Measurements from ENCODE around the gene HLA-DOA. TPM values are rescaled to one million over a fixed set of nuclear protein-coding genes. Genes with fewer than 3 reads are reported as not detected.

Gene HLA-DOA
- total RNA-seq, 1 experiment from 2014 or later, result 1.7 TPM

DNA sequence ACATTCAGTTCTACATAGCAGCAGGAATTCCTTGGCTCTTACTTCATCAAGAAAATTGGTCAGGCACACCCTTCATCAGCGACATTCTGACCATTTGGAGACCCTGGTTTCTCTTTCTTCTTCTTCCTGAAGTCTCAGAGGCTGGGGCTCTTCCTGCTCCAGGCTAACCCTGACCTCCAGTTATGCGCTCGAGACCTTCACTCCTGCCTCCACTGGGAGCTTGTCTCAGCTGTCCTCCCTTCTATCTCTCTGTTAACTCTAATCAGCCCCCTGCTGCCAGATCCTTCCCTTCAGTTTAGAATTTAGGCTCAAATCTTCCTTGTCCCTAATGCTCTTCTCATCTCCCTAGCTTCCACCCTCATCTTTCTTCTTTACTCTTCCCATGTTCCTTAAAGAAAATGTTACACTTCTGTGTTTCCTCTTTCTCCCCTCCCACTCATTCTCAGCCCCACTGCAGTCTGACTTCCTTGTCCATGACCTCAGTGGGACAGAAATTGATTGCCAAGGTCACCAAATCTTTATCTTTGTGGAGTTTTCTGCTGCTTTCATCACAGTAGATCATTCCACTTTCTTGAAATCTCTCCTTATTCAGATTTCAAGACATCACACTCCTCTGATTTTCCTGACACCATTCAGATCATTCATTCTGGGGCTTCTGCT lies 8.4 kb upstream of the HLA-DOA start:
- DNase-seq (ENCODE audit: low spot score), result no peak
- in situ Hi-C loops (cut with HindIII; ENCODE audit: low sequenced_read_pairs), result no loop called here

DNA sequence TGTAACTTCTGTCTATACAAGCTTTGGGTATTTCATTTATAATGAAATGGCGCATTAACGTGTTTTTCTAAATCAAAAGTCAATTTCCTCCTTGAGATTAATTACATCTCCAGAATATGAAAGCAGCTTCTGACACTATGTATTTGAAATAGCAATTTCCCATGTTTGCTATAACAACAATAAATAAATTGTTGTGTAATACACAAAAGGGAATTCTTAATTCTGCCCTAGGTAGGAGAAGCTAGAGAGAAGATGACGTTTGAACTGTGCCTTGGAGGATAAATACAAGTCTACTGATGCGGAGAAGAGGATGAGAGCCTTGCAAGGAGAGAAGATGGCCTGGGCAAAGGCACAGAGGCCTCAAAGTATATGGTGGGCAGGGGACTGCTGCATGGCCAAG lies 7.6 kb upstream of the HLA-DOA start:
- in situ Hi-C loops (cut with HindIII; ENCODE audit: low sequenced_read_pairs), result no loop called here
- no peak for DNase-seq (ENCODE audit: low spot score)

DNA sequence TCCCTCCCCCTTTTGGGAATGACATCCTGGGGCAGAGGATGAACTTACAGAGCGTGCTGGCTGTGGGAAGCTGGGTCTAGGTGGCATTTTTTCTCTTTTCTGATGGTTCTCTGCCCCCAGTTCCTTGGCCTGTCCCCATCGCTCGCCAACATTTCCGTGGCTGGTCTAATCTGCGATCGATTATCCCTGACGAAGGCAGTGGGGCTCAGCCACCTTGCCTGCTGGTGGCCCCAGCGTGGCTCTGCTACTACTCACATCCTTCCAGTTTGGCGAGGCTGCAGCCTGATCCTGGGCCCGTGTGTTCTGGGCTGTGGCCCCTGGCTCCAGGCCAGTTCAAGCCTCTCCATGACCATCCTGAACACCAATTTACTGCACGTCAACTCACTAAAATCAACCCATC lies 6.4 kb upstream of the HLA-DOA start:
- in situ Hi-C loops (cut with HindIII; ENCODE audit: low sequenced_read_pairs), result no loop called here

DNA sequence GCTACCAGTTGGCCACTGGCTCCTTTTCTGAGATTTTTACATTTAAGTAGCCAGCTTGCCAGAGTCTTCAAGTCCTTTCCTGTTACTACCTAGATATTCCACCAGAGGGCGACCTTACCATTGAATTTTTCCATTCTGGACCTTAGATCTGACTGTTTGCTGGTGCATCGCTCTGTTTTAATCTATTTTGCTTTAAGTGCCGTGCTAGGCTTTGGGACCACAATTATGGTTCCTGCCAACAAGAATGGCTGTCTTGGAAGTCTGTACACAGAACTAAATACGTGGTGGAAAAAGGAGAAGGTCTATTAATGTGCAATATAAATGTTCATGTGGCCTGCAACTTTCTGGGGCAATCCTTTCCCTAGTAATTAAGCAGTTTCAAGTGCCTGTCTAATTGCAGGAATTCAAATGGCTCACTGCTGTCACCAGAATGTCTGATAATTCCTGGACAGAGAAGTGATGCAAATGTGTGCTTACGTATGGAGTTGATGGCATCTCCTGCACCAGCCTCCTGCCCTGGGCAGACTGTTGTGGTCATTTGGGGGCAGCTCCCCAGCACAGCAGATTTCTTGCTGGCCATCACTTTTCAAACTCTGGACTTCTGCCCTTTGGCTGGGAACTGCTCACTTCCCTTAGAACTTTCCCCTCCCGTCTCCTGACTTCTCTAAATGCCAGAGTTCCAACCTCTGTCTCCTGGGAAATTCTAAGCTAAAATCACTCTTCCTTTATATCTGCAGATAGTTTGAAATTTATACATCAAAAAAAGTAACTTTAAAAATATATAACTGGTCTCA lies 5.6 kb upstream of the HLA-DOA start:
- DNase-seq (ENCODE audit: low spot score), result peak; percentile 94
- in situ Hi-C loops (cut with HindIII; ENCODE audit: low sequenced_read_pairs), result no loop called here

More for the DNA sequence above, 6.4 kb upstream of the HLA-DOA start:
- no peak for DNase-seq (ENCODE audit: low spot score)

DNA sequence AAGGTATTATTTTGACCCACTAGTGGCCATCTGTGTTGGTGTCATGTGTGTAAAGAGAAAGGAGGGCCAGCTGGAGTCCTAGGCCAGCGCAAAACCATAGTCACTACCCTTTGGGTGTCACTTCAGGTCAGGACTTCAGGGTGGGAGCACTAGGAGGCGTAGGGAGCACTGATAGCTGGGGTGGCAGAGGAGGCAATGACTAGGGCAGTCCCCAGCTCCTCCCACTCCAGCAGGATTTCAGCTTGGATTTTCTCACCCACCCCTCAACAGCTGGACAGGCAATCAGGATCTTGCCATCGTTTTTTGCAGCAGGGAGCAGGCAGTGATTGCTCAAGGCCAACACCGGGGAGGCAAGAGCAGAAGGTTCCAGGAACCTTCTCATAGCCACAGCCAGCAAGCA lies 4.2 kb upstream of the HLA-DOA start:
- in situ Hi-C loops (cut with HindIII; ENCODE audit: low sequenced_read_pairs), result no loop called here
- DNase-seq (ENCODE audit: low spot score), result no peak

DNA sequence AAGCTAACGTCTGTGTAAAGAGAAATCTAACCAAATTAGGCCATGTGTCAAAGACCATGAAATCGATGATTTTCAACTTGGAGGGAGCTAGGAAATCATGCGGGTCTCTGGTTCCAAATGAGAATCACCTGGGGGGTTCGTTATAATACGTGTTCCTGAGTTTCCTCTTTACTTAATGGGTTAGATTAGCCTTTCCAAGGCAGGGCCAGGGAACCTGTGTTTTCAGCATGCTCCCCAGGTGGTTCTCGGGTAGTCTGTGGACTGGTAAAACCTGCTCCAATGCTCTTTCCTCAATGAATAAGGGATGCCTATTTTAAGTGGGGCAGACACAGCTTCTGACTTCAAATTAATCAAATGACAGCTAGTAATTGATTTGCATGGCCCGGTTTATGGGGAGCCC lies 965 bp upstream of the HLA-DOA start:
- in situ Hi-C loops (cut with HindIII; ENCODE audit: low sequenced_read_pairs), result no loop called here
- no peak for DNase-seq (ENCODE audit: low spot score)

DNA sequence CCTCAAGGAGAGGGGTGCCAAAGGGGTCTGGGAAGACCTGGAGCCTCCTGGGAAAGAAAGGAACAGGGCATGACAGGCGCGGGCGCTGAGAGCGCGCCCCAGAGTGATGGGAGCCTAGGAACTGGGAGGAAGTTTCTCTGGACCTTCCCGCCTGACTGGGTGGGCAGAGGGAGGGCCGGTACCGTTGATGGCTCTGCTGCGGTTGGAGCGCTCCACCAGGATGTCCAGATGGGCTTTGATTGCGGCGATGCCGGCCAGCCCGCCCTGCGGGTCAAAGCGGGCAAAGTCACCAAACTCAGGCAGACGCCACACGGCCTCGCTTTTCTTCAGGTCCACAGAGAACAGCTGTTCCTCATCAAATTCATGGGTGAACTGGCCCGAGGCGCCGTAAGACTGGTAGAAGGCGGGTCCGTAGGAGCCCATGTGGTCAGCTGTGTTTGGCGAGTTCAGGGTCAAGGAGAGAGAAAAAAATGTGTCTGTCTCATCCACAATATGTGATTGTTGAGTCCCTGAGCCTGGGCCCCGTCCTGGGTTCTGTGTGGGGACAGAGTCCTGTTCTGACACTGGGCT lies 1.5 kb downstream of the HLA-DOA start:
- in situ Hi-C loops (cut with HindIII; ENCODE audit: low sequenced_read_pairs), result no loop called here
- DNase-seq (ENCODE audit: low spot score), result no peak

DNA sequence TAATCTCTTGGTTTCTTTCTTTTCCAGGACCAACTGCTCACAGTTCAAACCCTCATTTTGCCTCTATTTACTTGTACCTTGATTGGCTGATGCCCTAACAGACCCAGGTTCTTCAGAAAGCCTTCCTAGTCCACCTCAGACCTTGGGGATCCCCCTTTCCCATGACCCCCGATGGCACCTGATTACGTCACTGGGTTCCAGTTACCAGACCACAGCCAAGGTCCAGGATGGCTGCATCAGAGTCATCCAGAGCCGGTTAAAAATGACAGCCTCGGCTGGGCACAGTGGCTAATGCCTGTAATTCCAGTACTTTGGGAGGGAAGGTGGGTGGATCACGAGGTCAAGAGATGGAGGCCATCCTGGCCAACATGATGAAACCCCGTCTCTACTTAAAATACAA lies 4.5 kb downstream of the HLA-DOA start:
- in situ Hi-C loops (cut with HindIII; ENCODE audit: low sequenced_read_pairs), result no loop called here
- no peak for DNase-seq (ENCODE audit: low spot score)

DNA sequence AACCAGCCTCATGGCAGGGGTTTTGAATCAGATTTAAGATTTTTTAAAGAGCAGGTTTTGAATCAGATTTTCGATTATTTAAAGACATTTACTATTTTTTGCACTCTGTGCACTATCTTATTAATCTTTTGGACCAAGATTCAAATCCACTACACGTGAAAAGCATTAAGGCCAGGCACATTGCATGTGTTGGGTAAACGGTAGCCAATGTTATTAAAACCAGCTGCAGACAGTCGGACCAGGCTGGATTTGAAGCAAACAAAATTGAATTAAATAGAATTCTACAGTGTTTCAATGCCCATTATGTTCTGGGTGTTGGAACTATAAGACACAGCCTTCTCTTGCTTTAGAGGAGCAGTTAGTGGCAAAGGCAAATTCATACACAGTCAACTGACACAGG lies 7.7 kb downstream of the HLA-DOA start:
- DNase-seq (ENCODE audit: low spot score), result no peak
- in situ Hi-C loops (cut with HindIII; ENCODE audit: low sequenced_read_pairs), result no loop called here

DNA sequence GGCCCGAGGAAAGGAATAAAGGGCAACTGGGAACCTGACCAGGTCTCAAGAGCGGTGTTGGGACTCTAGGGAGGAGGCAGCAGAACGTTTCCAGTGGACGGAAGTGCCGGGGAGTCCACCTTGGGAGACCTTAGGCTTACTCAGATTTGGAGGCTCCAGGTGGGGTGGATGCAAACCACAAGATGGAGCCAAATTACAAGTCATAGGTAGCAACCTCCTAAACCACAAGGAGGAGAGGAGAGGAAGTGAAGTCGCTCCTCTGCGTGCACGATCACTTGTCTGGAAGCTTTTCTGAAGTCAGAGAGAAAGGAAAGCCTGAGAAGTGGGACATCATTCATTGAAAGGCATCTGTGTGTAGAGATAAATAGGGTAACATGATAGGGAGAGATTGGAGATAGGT lies 9.3 kb downstream of the HLA-DOA start:
- peak; percentile 49 for DNase-seq (ENCODE audit: low spot score)
- in situ Hi-C loops (cut with HindIII; ENCODE audit: low sequenced_read_pairs), result no loop called here

DNA sequence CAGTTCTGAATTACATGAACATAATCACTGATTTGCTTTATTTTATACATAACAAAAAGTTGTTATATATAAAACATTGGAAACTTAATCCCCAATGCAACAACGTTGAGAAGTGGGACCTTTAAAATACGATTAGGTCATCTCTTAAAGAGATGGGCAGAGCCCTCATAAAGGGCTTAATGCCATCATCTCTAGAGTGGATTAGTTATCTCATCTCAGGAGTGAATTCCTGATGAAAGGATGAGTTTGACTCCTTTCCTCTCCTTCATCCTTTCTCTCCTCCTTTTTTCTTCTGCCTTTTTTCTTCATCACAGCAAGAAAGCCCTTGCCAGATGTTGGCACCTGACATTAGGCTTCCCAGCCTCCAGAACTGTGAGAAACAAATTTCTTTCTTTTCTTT lies 13.9 kb downstream of the HLA-DOA start:
- DNase-seq (ENCODE audit: low spot score), result no peak
- in situ Hi-C loops (cut with HindIII; ENCODE audit: low sequenced_read_pairs), result no loop called here

DNA sequence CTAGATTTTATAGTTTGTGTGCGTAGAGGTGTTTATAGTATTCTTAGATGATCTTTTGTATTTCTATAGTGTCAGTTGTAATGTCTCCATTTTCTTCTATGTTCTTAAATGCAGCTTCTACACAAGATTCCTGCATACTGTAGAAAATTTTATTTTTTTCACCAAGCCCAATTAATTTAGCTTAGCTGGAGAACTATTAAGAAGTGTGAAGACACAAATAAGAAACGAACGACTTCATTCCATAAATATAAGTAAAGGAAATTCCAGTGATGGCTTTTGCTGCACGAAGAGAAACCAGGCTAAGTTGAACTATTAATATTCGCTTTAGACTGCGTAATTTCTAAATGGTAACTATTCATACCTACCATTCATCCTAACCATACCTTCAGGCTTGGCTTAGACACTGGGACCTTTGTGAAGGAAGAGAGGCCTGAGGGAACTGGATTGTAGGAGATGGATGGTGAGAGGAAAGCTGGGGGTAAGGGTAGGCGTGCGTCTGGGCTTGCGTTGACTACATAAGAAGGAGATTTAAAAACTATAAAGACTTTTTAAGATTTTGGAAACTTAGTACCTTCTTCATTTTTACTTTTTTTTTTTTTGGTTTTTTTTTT lies 15.9 kb downstream of the HLA-DOA start:
- in situ Hi-C loops (cut with HindIII; ENCODE audit: low sequenced_read_pairs), result no loop called here
- no peak for DNase-seq (ENCODE audit: low spot score)

DNA sequence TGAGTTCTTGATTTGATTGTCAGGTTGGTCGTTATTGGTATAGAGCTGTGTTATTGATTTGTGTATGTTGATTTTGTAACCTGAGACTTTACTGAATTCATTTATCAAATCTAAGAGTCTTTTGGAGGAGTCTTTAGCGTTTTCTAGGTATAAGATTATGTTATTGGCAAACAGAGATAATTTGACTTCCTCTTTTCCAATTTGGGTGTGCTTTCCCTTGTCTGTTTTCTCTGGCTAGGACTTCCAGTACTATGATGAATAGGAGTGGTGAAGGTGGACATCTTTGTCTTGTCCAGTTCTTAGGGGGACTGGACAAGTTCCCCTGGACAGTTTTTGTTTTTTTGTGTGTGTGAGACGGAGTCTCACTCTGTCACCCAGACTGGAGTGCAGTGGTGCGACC lies 17.4 kb downstream of the HLA-DOA start:
- no peak for DNase-seq (ENCODE audit: low spot score)
- in situ Hi-C loops (cut with HindIII; ENCODE audit: low sequenced_read_pairs), result no loop called here

DNA sequence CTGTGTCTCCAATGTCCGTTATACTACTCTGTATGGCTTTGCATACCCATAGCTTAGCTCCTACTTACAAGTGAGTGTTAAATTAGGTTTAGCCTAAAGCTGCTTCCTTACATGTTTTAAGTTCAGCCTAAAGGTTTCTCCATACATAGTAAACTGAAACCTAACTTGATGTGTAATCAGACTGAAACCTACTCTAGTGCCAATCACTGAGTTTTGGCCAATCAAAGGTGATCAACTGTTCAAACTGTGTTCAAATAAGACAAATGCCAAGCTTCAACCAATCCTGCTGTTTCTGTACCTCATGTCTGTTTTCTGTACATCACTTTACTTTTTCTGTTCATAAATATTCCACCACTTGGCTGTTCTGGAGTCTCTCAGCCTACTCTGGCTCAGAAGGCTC lies 20.0 kb downstream of the HLA-DOA start:
- no peak for DNase-seq (ENCODE audit: low spot score)
- in situ Hi-C loops (cut with HindIII; ENCODE audit: low sequenced_read_pairs), result no loop called here

DNA sequence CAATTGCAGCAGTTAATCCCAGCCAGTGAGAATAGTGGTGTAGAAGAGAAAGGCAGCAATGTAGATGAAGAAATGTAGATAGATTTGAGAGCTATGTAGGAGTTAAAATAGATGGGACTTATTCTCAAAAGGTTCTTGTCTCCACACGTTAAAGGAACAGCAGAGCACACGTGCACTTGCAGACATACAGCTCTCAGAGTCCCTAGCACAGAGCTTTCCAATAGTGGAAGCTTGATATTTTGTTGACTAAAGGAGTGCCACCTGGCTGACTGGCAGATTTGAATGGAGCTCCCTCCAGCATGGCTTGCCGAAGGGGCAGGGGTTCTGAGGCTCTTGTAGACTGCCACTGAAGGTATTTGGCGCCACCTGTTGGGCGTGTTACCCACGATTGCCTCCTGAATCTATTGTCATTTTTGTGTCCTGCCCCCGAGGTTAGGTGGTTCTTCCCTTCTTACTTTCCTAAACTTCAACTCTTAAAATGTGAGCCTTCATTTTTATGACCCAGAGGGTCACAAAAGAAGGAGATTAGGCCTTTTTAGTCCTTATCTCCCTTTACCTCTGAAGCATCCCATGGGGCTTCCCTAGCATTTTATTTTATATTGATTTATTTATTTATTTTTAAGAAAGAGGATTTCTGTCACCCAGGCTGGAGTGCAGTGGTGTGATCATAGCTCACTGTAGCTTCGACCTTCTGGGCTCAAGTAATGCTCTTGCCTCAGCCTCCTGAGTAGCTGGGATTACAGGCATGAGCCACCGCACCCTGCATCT lies 24.6 kb downstream of the HLA-DOA start:
- in situ Hi-C loops (cut with HindIII; ENCODE audit: low sequenced_read_pairs), result no loop called here
- DNase-seq (ENCODE audit: low spot score), result peak; percentile 95

DNA sequence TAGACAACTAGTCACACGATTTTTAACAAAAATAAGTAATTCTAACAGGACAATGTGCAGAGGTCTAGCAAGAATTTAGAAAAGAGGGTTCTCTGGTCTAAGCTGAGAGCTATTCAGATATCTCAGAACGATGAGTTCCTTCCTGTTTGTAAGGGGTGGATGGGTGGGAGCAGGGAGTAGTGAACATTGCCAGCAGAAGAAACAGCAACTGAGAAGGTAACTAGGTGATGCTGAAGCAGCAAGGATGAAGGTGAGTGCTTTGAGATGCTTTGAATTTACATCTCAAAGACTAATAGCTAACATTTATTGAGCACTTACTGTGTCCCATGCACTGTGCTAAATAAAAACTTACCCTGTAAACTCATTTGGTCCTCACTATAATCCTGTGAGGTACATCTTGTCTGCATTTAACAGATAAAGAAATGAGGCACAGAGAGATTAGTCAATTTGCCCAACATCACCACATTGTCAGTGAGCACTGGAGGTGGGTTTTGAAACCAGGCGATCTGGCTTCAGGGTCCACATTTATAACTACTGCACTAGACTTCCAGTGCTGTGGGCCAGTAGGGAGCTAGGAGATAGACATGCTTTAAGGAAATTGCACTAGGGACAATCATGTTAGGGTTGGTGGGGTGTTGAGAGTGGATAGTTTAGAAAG lies 25.3 kb downstream of the HLA-DOA start:
- in situ Hi-C loops (cut with HindIII; ENCODE audit: low sequenced_read_pairs), result no loop called here
- DNase-seq (ENCODE audit: low spot score), result no peak

DNA sequence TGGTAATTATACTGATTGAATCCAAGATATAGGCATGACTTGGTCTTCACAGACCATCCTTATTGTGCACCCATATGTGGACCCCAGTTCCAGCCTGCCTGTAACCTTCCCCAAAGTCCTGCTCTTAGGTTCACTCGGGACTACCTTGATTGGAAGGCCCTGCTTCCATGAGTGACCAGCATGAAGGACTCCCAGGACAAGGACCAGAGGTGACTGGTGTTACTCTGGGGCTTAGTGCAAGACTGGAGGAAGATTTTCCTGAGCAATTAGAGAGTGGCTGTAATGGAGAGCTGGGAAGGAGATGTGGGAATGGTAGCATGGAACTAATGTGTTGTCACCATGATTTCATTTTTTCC lies 25.9 kb downstream of the HLA-DOA start:
- peak; percentile 27 for DNase-seq (ENCODE audit: low spot score)
- in situ Hi-C loops (cut with HindIII; ENCODE audit: low sequenced_read_pairs), result no loop called here

DNA sequence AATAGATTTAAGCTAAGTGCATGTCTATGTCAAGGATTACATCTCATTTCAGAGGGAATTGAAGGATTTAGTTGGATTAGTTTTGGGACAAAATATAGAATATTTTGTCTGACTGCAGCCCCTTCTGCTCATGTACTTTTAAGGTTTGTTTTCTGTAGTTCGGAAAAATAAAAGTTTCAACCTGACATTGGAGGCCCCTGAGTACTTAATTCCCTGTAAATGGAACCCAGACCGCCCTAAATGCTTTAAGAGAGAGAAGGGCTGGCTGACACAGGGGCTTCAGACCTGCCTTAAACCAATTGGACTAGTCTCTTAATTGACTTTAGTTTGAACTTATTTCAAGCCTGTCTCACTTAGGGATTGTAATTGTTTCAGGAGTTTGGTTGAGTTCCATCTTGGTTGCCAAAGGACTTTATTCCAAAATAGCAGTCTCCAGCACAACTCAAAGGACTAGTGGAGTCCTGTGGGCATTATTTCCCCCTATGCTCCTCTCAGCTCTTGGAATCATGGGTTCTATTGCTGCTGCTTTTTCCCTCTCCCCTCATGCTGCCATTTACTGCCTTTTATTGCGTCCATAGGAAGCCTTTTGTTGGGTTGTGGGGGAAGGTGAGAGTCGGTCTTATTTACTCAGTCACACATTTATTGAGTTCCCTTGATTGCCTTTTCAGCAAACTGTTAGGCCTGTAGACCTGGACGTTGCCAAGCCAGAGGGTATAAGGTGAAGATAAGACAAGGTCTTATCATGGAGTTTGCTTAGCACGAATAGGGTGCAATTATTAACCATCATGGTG lies 26.5 kb downstream of the HLA-DOA start:
- in situ Hi-C loops (cut with HindIII; ENCODE audit: low sequenced_read_pairs), result no loop called here
- peak; percentile 57 for DNase-seq (ENCODE audit: low spot score)
